ENCODE measurements around the gene CRYGB. TPM values are rescaled to one million over a fixed set of nuclear protein-coding genes. Genes with fewer than 3 reads are reported as not detected.

The CRYGB gene
- total and polyA plus RNA-seq, 2 donors (not counting 3 experiments of a cell fraction or from before 2014, with no cell fraction given) = not detected

DNA sequence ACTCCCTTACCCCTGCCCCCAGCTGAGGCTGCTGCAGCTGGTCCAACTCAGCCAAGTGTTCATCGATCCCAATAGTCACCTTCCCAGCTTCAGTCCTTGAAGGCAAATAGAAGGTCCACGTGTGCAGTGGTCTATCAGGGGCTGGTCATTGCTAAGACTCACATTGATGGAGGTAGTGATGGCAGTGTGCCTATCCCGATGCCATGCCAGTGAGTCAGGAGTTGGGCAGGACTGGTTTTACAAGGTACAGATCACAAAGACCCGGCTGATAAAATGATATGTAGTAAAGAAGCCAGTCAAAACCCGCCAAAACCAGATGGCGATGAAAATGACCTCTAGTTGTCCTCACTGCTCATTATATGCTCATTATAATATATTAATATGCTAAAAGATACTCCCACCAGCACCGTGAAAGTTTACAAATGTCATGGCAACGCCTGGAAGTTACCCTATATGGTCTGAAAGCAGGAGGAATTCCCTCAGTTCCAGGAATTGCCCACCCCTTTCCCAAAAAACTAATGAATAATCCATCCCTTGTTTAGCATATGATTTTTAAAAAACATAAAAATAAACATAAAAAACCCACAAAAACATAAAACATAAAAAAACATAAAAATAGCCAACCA, 46.8 kb upstream of the CRYGB start:
- POLR2A ChIA-PET = no interaction called here
- no peaks in the 10 kb centered on the region for H3K36me3 ChIP-seq (ENCODE audit: control insufficient read depth in 2 of 2, extremely low read depth in 1 of 2, insufficient read depth in 2 of 2, low read length in 2 of 2)
- CTCF ChIA-PET = interaction anchor here (1.2 to 1.3 kb wide), 2 partner anchors 12 to 17 kb away, joined by 3 to 4 read pairs; no protein-coding TSS in a partner anchor
- H3K79me2 ChIP-seq (ENCODE audit: control insufficient read depth, insufficient read depth, low read length) = no peaks in the 10 kb centered on the region
- dilution Hi-C loops (cut with MboI; ENCODE audit: extremely low pct_ligation_motif_present, low sequenced_read_pairs) = no loop called here
- no peak overlapping the region for H3K4me2 ChIP-seq (ENCODE audit: insufficient read depth, low read length)
- no TSS peak for BruUV-seq (replicated peaks)
- TF ChIP-seq POLR2A (IDR thresholded peaks at IDR 0.05; ENCODE audit: low read depth, low read length) = no peak
- no peak for TF ChIP-seq FOS (IDR thresholded peaks at IDR 0.05; ENCODE audit: borderline replicate concordance, insufficient read depth, low read length)
- no peak for TF ChIP-seq GATA2 (IDR thresholded peaks at IDR 0.05; ENCODE audit: insufficient read depth, insufficient read length, low read depth, low read length)
- TF ChIP-seq JUN (IDR thresholded peaks at IDR 0.05; ENCODE audit: borderline replicate concordance, insufficient read depth, insufficient read length, low read depth) = no peak
- no peak for TF ChIP-seq EZH2 (IDR thresholded peaks at IDR 0.05; ENCODE audit: borderline replicate concordance, low read depth, low read length, severe bottlenecking)
- TF ChIP-seq CTCF (IDR thresholded peaks at IDR 0.05; ENCODE audit: extremely low read depth in 1 of 2, insufficient read depth in 1 of 2, low read depth in 1 of 2, low read length in 2 of 2) = no peak
- TF ChIP-seq POLR2AphosphoS5 (IDR thresholded peaks at IDR 0.05; ENCODE audit: insufficient read depth, low read depth, low read length) = no peak
- TF ChIP-seq, protein P1, sequence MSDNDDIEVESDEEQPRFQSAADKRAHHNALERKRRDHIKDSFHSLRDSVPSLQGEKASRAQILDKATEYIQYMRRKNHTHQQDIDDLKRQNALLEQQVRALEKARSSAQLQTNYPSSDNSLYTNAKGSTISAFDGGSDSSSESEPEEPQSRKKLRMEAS (IDR thresholded peaks at IDR 0.05; ENCODE audit: insufficient read depth, insufficient read length) = no peak
- TF ChIP-seq MYC (IDR thresholded peaks at IDR 0.05; ENCODE audit: low read depth, low read length) = no peak
- no peak overlapping the region for H3K9ac ChIP-seq (replicated peaks; ENCODE audit: extremely low read depth, insufficient read depth, low read length)
- H4K20me1 ChIP-seq (replicated peaks; ENCODE audit: control insufficient read depth, extremely low read depth, insufficient read depth, low read length) = no peaks in the 10 kb centered on the region
- FAIRE-seq (no peak), DNase-seq (ENCODE audit: low read depth, low spot score) (no peak)
- peaks cover 2% of the 10 kb centered on the region in 2 experiments for H3K27me3 ChIP-seq (ENCODE audit: control insufficient read depth in 2 of 2, insufficient read depth in 2 of 2, low read length in 2 of 2)
- no peaks in the 10 kb centered on the region for H3K4me1 ChIP-seq (ENCODE audit: control insufficient read depth, extremely low read depth, insufficient read depth, low read length)
- intact Hi-C loops (cut with micrococcal nuclease) = no loop called here
- no peak overlapping the region for H2AFZ ChIP-seq (ENCODE audit: low read depth, low read length)
- no peak overlapping the region for H3K4me3 ChIP-seq (replicated peaks in 1 of 3; ENCODE audit: insufficient read depth in 1 of 3, low read depth in 1 of 3, low read length in 3 of 3)
- no peak overlapping the region for H3K27ac ChIP-seq (ENCODE audit: insufficient read depth, low read depth, low read length)
- no peaks in the 10 kb centered on the region for H3K9me1 ChIP-seq (replicated peaks; ENCODE audit: control insufficient read depth, extremely low read depth, insufficient read depth, low read length)
- no peaks in the 10 kb centered on the region for H3K9me3 ChIP-seq (replicated peaks; ENCODE audit: control insufficient read depth, insufficient read depth, low read length)

Data from endothelial cell of umbilical vein (primary cell).